ENCODE data around the gene DIAPH1.
A peak's percentile ranks its signal among the peaks of the same experiment; 100 is the strongest.

Gene DIAPH1

DNA sequence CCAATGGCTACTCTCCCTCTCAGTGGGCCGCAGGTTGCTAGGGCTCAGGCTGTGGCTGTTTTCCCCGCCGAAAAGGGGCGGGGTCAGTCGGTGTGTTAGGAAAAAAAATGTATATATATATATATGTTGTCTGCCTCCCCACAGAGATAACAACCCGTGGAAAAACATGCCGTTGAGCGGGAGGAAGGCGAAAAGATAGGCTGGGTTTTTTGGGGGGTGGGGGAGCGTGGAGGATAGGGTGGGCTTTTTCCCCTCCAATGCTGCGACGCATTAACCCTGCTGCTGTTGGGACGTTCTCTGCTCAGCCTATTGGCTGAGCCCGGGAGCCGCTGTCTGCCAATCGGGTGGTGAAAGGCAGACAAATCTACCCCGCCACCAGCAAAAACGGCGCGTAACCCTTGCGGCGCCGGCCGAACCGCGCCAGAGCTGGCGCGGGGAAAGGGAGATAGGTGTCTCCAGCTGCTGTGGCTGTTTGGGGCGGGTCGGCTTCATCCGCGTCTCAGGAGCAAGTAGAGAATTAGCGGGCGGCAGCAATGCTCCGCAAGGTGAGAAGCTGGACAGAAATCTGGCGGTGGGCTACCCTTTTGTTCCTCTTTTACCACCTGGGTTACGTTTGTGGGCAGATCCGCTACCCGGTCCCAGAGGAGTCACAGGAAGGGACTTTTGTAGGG lies 134.0 kb downstream of the DIAPH1 start, which contains the start of gene PCDHGC4:
PCDHGC4 (plus strand) TSS at position 390 of the 671 bp plus-strand sequence; CDS start at position 534, 144 bp downstream.
- FAIRE-seq (peak; percentile 88), DNase-seq (ENCODE audit: insufficient read length, low spot score) (no peak)
- TF ChIP-seq POU2F2 (IDR thresholded peaks at IDR 0.05; ENCODE audit: low read depth, low read length), result no peak
- no peak for TF ChIP-seq POLR2AphosphoS5 (IDR thresholded peaks at IDR 0.05; ENCODE audit: low read depth, low read length)
- TF ChIP-seq POLR2A (IDR thresholded peaks at IDR 0.05; ENCODE audit: low read depth, low read length), result no peak
- no peak for TF ChIP-seq SPI1 (IDR thresholded peaks at IDR 0.05; ENCODE audit: low read depth, low read length)
- no peak for TF ChIP-seq PAX5 (IDR thresholded peaks at IDR 0.05; ENCODE audit: insufficient read depth, low read length, severe bottlenecking)
- TF ChIP-seq TAF1 (IDR thresholded peaks at IDR 0.05; ENCODE audit: low read depth, low read length), result no peak

DNA sequence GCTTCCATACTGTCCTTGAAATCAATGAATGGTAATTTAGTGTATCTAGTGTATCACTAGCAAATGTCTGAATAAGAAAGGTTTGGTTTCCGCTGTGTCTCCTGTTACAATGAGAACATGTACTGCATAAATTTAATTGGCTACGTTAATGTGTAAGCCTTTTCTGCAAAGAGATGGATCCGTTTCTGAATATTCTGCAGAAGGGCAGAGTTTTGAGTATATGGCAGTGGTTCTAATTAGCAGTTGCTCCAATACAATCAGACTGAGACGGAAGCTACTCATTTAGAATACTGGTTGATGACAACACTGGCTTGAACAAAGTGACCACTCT lies 134.5 kb downstream of the DIAPH1 start:
- peak; percentile 31 for FAIRE-seq
- no peak for TF ChIP-seq POU2F2 (IDR thresholded peaks at IDR 0.05; ENCODE audit: low read depth, low read length)
- no peak for TF ChIP-seq POLR2AphosphoS5 (IDR thresholded peaks at IDR 0.05; ENCODE audit: low read depth, low read length)
- no peak for TF ChIP-seq PAX5 (IDR thresholded peaks at IDR 0.05; ENCODE audit: insufficient read depth, low read length, severe bottlenecking)
- TF ChIP-seq POLR2A (IDR thresholded peaks at IDR 0.05; ENCODE audit: low read depth, low read length), result no peak
- no peak for TF ChIP-seq TAF1 (IDR thresholded peaks at IDR 0.05; ENCODE audit: low read depth, low read length)
- TF ChIP-seq SPI1 (IDR thresholded peaks at IDR 0.05; ENCODE audit: low read depth, low read length), result no peak
- no peak for DNase-seq (ENCODE audit: insufficient read length, low spot score)

DNA sequence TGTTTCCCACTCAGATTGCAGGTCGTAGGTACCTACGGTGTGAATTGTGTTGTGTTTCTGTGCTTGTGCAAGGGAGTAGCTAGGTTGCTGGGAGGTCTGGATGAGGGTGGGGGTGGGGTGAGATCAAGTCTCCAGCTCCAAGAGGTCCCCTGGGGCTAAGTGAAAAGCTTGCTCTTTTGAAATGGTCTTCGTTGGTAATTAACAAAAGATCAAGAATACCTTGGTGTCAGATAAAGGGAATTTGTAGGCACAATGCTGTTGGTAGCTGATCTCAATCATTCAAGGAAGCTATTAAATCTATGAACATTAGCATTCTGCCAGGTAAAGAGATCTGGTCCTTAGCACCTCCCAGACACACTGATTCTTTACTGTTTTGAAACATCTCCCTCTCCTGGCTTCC lies 134.9 kb downstream of the DIAPH1 start:
- no peak for DNase-seq (ENCODE audit: insufficient read length, low spot score)
- TF ChIP-seq POLR2AphosphoS5 (IDR thresholded peaks at IDR 0.05; ENCODE audit: low read depth, low read length) (no peak), PAX5 (IDR thresholded peaks at IDR 0.05; ENCODE audit: insufficient read depth, low read length, severe bottlenecking) (no peak), POLR2A (IDR thresholded peaks at IDR 0.05; ENCODE audit: low read depth, low read length) (no peak), SPI1 (IDR thresholded peaks at IDR 0.05; ENCODE audit: low read depth, low read length) (no peak), POU2F2 (IDR thresholded peaks at IDR 0.05; ENCODE audit: low read depth, low read length) (no peak), TAF1 (IDR thresholded peaks at IDR 0.05; ENCODE audit: low read depth, low read length) (no peak)
- FAIRE-seq, result no peak

DNA sequence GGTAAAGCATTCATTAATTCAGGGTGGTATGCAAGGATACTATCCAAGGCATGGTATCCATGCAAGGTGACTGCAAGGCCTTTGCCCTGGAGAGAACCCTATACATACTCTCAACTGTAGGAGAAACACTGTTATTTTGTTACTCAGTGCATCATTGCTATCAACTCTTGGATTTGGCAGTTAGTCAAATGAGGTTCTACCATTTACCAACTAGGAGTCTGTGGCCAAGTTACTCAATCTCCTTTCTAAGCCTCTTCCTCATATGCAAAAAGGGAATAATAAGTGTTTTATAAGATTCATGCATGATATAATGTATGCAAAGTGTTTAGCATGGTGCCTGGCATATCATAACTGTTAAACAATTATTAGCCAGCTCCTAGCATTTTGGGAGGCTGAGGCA lies 139.0 kb downstream of the DIAPH1 start:
- DNase-seq (ENCODE audit: insufficient read length, low spot score), result no peak
- FAIRE-seq, result no peak
- TF ChIP-seq POLR2A (IDR thresholded peaks at IDR 0.05; ENCODE audit: low read depth, low read length) (no peak), POU2F2 (IDR thresholded peaks at IDR 0.05; ENCODE audit: low read depth, low read length) (no peak), POLR2AphosphoS5 (IDR thresholded peaks at IDR 0.05; ENCODE audit: low read depth, low read length) (no peak), SPI1 (IDR thresholded peaks at IDR 0.05; ENCODE audit: low read depth, low read length) (no peak)

DNA sequence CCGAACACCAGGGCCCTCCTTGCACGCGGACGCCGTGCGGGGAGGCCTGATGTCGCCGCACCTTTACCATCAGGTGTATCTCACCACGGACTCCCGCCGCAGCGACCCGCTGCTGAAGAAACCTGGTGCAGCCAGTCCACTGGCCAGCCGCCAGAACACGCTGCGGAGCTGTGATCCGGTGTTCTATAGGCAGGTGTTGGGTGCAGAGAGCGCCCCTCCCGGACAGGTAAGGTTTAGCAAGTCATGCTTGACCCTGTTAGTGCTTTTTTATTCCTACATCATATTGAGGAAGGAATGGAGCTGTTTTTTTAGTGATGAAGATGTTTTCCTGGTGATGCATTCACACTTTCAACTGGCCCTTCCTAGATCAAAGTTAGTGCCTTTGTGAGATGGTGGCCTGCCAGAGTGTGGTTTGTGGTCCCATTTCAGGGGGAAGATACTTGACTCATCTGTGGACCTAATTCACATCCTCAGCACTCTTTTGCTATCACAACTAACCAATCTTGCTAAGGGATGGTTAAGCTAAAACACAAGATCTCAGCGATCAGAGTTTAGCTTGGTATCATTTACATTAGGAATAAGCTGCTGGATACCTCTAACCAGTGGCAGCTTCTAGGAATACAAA lies 140.4 kb downstream of the DIAPH1 start:
- peak; percentile 23 for FAIRE-seq
- DNase-seq (ENCODE audit: insufficient read length, low spot score), result no peak
- TF ChIP-seq POLR2A (IDR thresholded peaks at IDR 0.05; ENCODE audit: low read depth, low read length), result no peak
- no peak for TF ChIP-seq SPI1 (IDR thresholded peaks at IDR 0.05; ENCODE audit: low read depth, low read length)
- no peak for TF ChIP-seq POU2F2 (IDR thresholded peaks at IDR 0.05; ENCODE audit: low read depth, low read length)
- no peak for TF ChIP-seq PAX5 (IDR thresholded peaks at IDR 0.05; ENCODE audit: insufficient read depth, low read length, severe bottlenecking)
- TF ChIP-seq POLR2AphosphoS5 (IDR thresholded peaks at IDR 0.05; ENCODE audit: low read depth, low read length), result no peak
- no peak for TF ChIP-seq TAF1 (IDR thresholded peaks at IDR 0.05; ENCODE audit: low read depth, low read length)

DNA sequence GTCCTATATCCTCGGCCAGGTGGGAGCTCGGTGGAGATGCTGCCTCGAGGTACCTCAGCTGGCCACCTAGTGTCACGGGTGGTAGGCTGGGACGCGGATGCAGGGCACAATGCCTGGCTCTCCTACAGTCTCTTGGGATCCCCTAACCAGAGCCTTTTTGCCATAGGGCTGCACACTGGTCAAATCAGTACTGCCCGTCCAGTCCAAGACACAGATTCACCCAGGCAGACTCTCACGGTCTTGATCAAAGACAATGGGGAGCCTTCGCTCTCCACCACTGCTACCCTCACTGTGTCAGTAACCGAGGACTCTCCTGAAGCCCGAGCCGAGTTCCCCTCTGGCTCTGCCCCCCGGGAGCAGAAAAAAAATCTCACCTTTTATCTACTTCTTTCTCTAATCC lies 141.0 kb downstream of the DIAPH1 start:
- FAIRE-seq, result peak; percentile 20

DNA sequence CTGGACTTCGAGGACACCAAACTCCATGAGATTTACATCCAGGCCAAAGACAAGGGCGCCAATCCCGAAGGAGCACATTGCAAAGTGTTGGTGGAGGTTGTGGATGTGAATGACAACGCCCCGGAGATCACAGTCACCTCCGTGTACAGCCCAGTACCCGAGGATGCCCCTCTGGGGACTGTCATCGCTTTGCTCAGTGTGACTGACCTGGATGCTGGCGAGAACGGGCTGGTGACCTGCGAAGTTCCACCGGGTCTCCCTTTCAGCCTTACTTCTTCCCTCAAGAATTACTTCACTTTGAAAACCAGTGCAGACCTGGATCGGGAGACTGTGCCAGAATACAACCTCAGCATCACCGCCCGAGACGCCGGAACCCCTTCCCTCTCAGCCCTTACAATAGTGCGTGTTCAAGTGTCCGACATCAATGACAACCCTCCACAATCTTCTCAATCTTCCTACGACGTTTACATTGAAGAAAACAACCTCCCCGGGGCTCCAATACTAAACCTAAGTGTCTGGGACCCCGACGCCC lies 141.7 kb downstream of the DIAPH1 start:
- no peak for TF ChIP-seq TAF1 (IDR thresholded peaks at IDR 0.05; ENCODE audit: low read depth, low read length)
- no peak for FAIRE-seq
- DNase-seq (ENCODE audit: insufficient read length, low spot score), result no peak

More for the DNA sequence above, 141.0 kb downstream of the DIAPH1 start:
- TF ChIP-seq POU2F2 (IDR thresholded peaks at IDR 0.05; ENCODE audit: low read depth, low read length) (no peak), POLR2AphosphoS5 (IDR thresholded peaks at IDR 0.05; ENCODE audit: low read depth, low read length) (no peak), SPI1 (IDR thresholded peaks at IDR 0.05; ENCODE audit: low read depth, low read length) (no peak), TAF1 (IDR thresholded peaks at IDR 0.05; ENCODE audit: low read depth, low read length) (no peak), POLR2A (IDR thresholded peaks at IDR 0.05; ENCODE audit: low read depth, low read length) (no peak), PAX5 (IDR thresholded peaks at IDR 0.05; ENCODE audit: insufficient read depth, low read length, severe bottlenecking) (no peak)
- DNase-seq (ENCODE audit: insufficient read length, low spot score), result no peak

DNA sequence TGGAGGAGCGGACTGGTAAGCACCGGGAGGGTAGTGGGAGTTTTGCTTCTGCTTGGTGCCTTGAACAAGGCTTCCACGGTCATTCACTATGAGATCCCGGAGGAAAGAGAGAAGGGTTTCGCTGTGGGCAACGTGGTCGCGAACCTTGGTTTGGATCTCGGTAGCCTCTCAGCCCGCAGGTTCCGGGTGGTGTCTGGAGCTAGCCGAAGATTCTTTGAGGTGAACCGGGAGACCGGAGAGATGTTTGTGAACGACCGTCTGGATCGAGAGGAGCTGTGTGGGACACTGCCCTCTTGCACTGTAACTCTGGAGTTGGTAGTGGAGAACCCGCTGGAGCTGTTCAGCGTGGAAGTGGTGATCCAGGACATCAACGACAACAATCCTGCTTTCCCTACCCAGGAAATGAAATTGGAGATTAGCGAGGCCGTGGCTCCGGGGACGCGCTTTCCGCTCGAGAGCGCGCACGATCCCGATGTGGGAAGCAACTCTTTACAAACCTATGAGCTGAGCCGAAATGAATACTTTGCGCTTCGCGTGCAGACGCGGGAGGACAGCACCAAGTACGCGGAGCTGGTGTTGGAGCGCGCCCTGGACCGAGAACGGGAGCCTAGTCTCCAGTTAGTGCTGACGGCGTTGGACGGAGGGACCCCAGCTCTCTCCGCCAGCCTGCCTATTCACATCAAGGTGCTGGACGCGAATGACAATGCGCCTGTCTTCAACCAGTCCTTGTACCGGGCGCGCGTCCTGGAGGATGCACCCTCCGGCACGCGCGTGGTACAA lies 142.5 kb downstream of the DIAPH1 start:
- no peak for DNase-seq (ENCODE audit: insufficient read length, low spot score)
- FAIRE-seq, result no peak
- TF ChIP-seq PAX5 (IDR thresholded peaks at IDR 0.05; ENCODE audit: insufficient read depth, low read length, severe bottlenecking), result no peak
- TF ChIP-seq POLR2A (IDR thresholded peaks at IDR 0.05; ENCODE audit: low read depth, low read length), result no peak
- no peak for TF ChIP-seq SPI1 (IDR thresholded peaks at IDR 0.05; ENCODE audit: low read depth, low read length)
- no peak for TF ChIP-seq TAF1 (IDR thresholded peaks at IDR 0.05; ENCODE audit: low read depth, low read length)
- no peak for TF ChIP-seq POLR2AphosphoS5 (IDR thresholded peaks at IDR 0.05; ENCODE audit: low read depth, low read length)
- TF ChIP-seq POU2F2 (IDR thresholded peaks at IDR 0.05; ENCODE audit: low read depth, low read length), result no peak

DNA sequence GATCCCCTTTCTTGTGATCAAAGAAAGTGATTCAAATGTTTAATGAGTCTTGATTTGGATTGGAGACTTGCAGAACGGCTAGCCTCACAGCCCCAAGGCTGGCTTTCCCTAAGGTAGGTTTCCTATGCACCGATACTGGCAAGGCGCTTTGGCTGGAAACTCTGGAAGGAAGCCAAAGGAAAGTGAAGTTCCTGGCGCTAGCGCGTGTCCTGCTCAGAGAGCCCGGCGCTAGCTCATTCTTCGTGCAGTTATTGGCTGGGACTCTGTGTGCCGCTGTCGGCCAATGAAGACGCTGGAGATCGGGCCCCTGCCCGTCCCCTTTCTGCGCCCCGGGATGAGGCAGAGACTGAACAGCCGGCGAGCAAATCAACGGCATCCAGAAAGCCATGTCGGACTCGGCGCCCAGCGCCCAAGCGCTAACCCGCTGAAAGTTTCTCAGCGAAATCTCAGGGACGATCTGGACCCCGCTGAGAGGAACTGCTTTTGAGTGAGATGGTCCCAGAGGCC lies 143.1 kb downstream of the DIAPH1 start, which contains the start of gene PCDHGC3:
PCDHGC3 (plus strand) TSS at position 342 of the 507 bp plus-strand sequence; CDS start at position 493, 151 bp downstream.
- FAIRE-seq (peak; percentile 85), DNase-seq (ENCODE audit: insufficient read length, low spot score) (peak; percentile 69)
- TF ChIP-seq POLR2AphosphoS5 (IDR thresholded peaks at IDR 0.05; ENCODE audit: low read depth, low read length) (no peak), PAX5 (IDR thresholded peaks at IDR 0.05; ENCODE audit: insufficient read depth, low read length, severe bottlenecking) (no peak), SPI1 (IDR thresholded peaks at IDR 0.05; ENCODE audit: low read depth, low read length) (0 out of 2 replicates have a peak, but pooled peaks have one; percentile 13), TAF1 (IDR thresholded peaks at IDR 0.05; ENCODE audit: low read depth, low read length) (0 out of 2 replicates have a peak, but pooled peaks have one; percentile 25), POLR2A (IDR thresholded peaks at IDR 0.05; ENCODE audit: low read depth, low read length) (no peak), POU2F2 (IDR thresholded peaks at IDR 0.05; ENCODE audit: low read depth, low read length) (0 out of 2 replicates have a peak, but pooled peaks have one; percentile 54)

Data from GM12891 (cell line).